Sciatic nerve (tissue), 2 donors: ENCODE results near the gene AMH. TPM values are rescaled to one million over a fixed set of nuclear protein-coding genes. Genes with fewer than 3 reads are reported as not detected.

Source experiments
- ATAC-seq: fragments of 200-7000 bp; cut with Tn5 transposase; one replicate; pipeline ENCODE4 v1.9.1; 2020; ENCODE audit warnings: mild to moderate bottlenecking, moderate library complexity
- DNase-seq: peaks from one replicate; pipeline ENCODE4 v3.0.0-alpha.2; 2020; ENCODE audit warnings: low spot score
- intact Hi-C: fragments of 100-400 bp; cut with DNase I; formaldehyde crosslinking; loops from one replicate; pipeline ENCODE4 v1.14.2; 2022
- microRNA-seq: library from miRNA; unstranded; fragments of <30 nt; microRNA quantifications from one replicate; pipeline ENCODE4 v1.2.0, GENCODE V29; 2020
- total RNA-seq: library from RNA; stranded (reverse); fragmentation: NEBNext Ultra II Directional; extraction: Animal tissue kit (Norgen Biotek cat#: 25700); gene quantifications from one replicate; pipeline ENCODE4 v1.2.1, GENCODE V29; 2021
- donor health status: DM: no; HTN: no; CAD: no.
- donor health status: DM: no; HTN: no; CAD: no.

Gene AMH
- total RNA-seq, 1 donor from 2014 or later, result 1.3 TPM

- DNase-seq (no peak), ATAC-seq (no peak)
- intact Hi-C loops, result no loop called here
Measured at GRCh38 chr19:2290441-2291184, 41.5 kb downstream of the AMH start.

- DNase-seq (no peak), ATAC-seq (no peak)
- intact Hi-C loops, result no loop called here
Measured at GRCh38 chr19:2291185-2291751, 42.1 kb downstream of the AMH start.

GRCh38 chr19:2294687-2295335, 45.7 kb downstream of the AMH start:
- peak; percentile 74 for ATAC-seq
- intact Hi-C loops, result no loop called here
- DNase-seq, result no peak

- intact Hi-C loops, result no loop called here
- no peak for DNase-seq
- no peak for ATAC-seq
Measured at GRCh38 chr19:2296141-2296540, 47.0 kb downstream of the AMH start.

GRCh38 chr19:2300533-2300932, 51.4 kb downstream of the AMH start:
- no peak for DNase-seq
- ATAC-seq, result no peak
- intact Hi-C loops, result no loop called here

Small RNA genes lying within 50 kb of the gene (microRNA-seq; reads per million reads assigned to microRNA genes)
- gene MIR1227 (1.4 reads per million), gene MIR4321 (not detected)

Other genes starting within 250 kb of the AMH start
- 65.7 TPM for gene BTBD2, start 233.6 kb upstream of the AMH start, total RNA-seq
- gene MKNK2, start 198.1 kb upstream of the AMH start, total RNA-seq, result 140 TPM
- 54.0 TPM for gene MOB3A, start 153.0 kb upstream of the AMH start, total RNA-seq
- 37.8 TPM for gene IZUMO4, start 152.4 kb upstream of the AMH start, total RNA-seq
- 81.4 TPM for gene AP3D1, start 97.8 kb upstream of the AMH start, total RNA-seq
- gene DOT1L, start 85.4 kb upstream of the AMH start, total RNA-seq, result 26.3 TPM
- gene PLEKHJ1, start 13.0 kb upstream of the AMH start, total RNA-seq, result 34.2 TPM
- 65.0 TPM for gene SF3A2, start 12.5 kb upstream of the AMH start, total RNA-seq
- not detected for gene JSRP1, start 7.1 kb downstream of the AMH start, total RNA-seq
- gene PEAK3, start 32.9 kb downstream of the AMH start, total RNA-seq, result 0.71 TPM
- gene LINGO3, start 58.8 kb downstream of the AMH start, total RNA-seq, result not detected
- gene LSM7, start 79.3 kb downstream of the AMH start, total RNA-seq, result 46.9 TPM
- 48.0 TPM for gene SPPL2B, start 79.4 kb downstream of the AMH start, total RNA-seq
- gene TMPRSS9, start 110.9 kb downstream of the AMH start, total RNA-seq, result not detected
- gene TIMM13, start 178.3 kb downstream of the AMH start, total RNA-seq, result 37.3 TPM
- gene LMNB2, start 207.6 kb downstream of the AMH start, total RNA-seq, result 16.3 TPM
- 136 TPM for gene GADD45B, start 226.8 kb downstream of the AMH start, total RNA-seq